Measurements from ENCODE around the gene TBC1D8.

DNA sequence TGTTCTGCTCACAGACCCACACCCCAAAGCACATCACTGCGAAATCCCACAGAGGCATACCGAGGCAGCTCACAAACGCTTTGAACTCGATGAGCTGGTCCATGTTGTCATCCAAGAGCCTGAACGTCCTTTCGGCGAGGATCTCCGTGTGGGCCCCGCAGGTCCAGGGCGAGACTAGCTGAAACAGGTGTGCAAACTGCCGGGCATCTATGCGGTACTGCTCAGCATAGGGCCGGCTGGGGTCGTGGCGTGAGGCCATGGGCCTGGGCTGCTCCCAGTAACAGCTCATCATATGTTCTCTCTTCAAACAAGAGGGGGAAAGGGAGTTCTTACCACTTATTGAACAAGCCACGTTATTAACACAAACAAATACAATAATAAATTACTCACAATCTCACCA, 129.0 kb downstream of the TBC1D8 start:
- TF ChIP-seq, protein P1, sequence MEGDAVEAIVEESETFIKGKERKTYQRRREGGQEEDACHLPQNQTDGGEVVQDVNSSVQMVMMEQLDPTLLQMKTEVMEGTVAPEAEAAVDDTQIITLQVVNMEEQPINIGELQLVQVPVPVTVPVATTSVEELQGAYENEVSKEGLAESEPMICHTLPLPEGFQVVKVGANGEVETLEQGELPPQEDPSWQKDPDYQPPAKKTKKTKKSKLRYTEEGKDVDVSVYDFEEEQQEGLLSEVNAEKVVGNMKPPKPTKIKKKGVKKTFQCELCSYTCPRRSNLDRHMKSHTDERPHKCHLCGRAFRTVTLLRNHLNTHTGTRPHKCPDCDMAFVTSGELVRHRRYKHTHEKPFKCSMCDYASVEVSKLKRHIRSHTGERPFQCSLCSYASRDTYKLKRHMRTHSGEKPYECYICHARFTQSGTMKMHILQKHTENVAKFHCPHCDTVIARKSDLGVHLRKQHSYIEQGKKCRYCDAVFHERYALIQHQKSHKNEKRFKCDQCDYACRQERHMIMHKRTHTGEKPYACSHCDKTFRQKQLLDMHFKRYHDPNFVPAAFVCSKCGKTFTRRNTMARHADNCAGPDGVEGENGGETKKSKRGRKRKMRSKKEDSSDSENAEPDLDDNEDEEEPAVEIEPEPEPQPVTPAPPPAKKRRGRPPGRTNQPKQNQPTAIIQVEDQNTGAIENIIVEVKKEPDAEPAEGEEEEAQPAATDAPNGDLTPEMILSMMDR (IDR thresholded peaks at IDR 0.05), result no peak
- no peak for TF ChIP-seq EZH2 (IDR thresholded peaks at IDR 0.05; ENCODE audit: borderline replicate concordance, insufficient read depth, low read depth, low read length, poor library complexity, severe bottlenecking)

Data from B cell (primary cell).